ENCODE results near the gene PIGM. TPM values are rescaled to one million over a fixed set of nuclear protein-coding genes. Genes with fewer than 3 reads are reported as not detected.

The PIGM gene
- total RNA-seq, 1 donor from 2014 or later, result 2.1 TPM

- peaks cover 14% of the 10 kb centered on the region for H3K36me3 ChIP-seq (ENCODE audit: control insufficient read depth, insufficient read depth, low read length)
- TF ChIP-seq CTCF (IDR thresholded peaks at IDR 0.05; ENCODE audit: insufficient read depth, low read length, severe bottlenecking), result no peak
- H3K27me3 ChIP-seq (ENCODE audit: control insufficient read depth, insufficient read depth, low read length), result no peaks in the 10 kb centered on the region
- DNase-seq (ENCODE audit: low read depth) (no peak), FAIRE-seq (peak; percentile 7)
- H3K4me3 ChIP-seq (ENCODE audit: low read depth, low read length), result no peak overlapping the region
Observed at GRCh38 chr1:159983681-159984080, 48.1 kb downstream of the PIGM start.

GRCh38 chr1:159982280-159982679, 49.5 kb downstream of the PIGM start:
- DNase-seq (ENCODE audit: low read depth) (no peak), FAIRE-seq (no peak)
- H3K36me3 ChIP-seq (ENCODE audit: control insufficient read depth, insufficient read depth, low read length), result peaks cover 17% of the 10 kb centered on the region

GRCh38 chr1:159981351-159982055, 50.3 kb downstream of the PIGM start:
- TF ChIP-seq CTCF (IDR thresholded peaks at IDR 0.05; ENCODE audit: insufficient read depth, low read length, severe bottlenecking), result no peak
- DNase-seq (ENCODE audit: low read depth), result no peak
- Histone ChIP-seq H3K36me3 (ENCODE audit: control insufficient read depth, insufficient read depth, low read length) (peaks cover 18% of the 10 kb centered on the region), H3K4me3 (ENCODE audit: low read depth, low read length) (no peak overlapping the region), H3K27me3 (ENCODE audit: control insufficient read depth, insufficient read depth, low read length) (no peaks in the 10 kb centered on the region)
- no peak for FAIRE-seq

More at GRCh38 chr1:159982280-159982679, 49.5 kb downstream of the PIGM start:
- Histone ChIP-seq H3K4me3 (ENCODE audit: low read depth, low read length) (no peak overlapping the region), H3K27me3 (ENCODE audit: control insufficient read depth, insufficient read depth, low read length) (no peaks in the 10 kb centered on the region)
- no peak for TF ChIP-seq CTCF (IDR thresholded peaks at IDR 0.05; ENCODE audit: insufficient read depth, low read length, severe bottlenecking)

- no peak overlapping the region for H3K4me3 ChIP-seq (ENCODE audit: low read depth, low read length)
- TF ChIP-seq CTCF (IDR thresholded peaks at IDR 0.05; ENCODE audit: insufficient read depth, low read length, severe bottlenecking), result no peak
Observed at GRCh38 chr1:159980786-159981185, 51.0 kb downstream of the PIGM start.

GRCh38 chr1:159980076-159980475, 51.7 kb downstream of the PIGM start:
- TF ChIP-seq CTCF (IDR thresholded peaks at IDR 0.05; ENCODE audit: insufficient read depth, low read length, severe bottlenecking), result no peak
- DNase-seq (ENCODE audit: low read depth), result no peak
- FAIRE-seq, result no peak
- H3K4me3 ChIP-seq (ENCODE audit: low read depth, low read length), result no peak overlapping the region
- H3K36me3 ChIP-seq (ENCODE audit: control insufficient read depth, insufficient read depth, low read length), result peaks cover 18% of the 10 kb centered on the region
- no peaks in the 10 kb centered on the region for H3K27me3 ChIP-seq (ENCODE audit: control insufficient read depth, insufficient read depth, low read length)

More at GRCh38 chr1:159980786-159981185, 51.0 kb downstream of the PIGM start:
- FAIRE-seq, result no peak
- H3K27me3 ChIP-seq (ENCODE audit: control insufficient read depth, insufficient read depth, low read length), result no peaks in the 10 kb centered on the region
- no peak for DNase-seq (ENCODE audit: low read depth)
- peaks cover 18% of the 10 kb centered on the region for H3K36me3 ChIP-seq (ENCODE audit: control insufficient read depth, insufficient read depth, low read length)

- H3K27me3 ChIP-seq (ENCODE audit: control insufficient read depth, insufficient read depth, low read length), result no peaks in the 10 kb centered on the region
- FAIRE-seq (no peak), DNase-seq (ENCODE audit: low read depth) (no peak)
- no peak for TF ChIP-seq CTCF (IDR thresholded peaks at IDR 0.05; ENCODE audit: insufficient read depth, low read length, severe bottlenecking)
- no peak overlapping the region for H3K4me3 ChIP-seq (ENCODE audit: low read depth, low read length)
- peaks cover 21% of the 10 kb centered on the region for H3K36me3 ChIP-seq (ENCODE audit: control insufficient read depth, insufficient read depth, low read length)
Observed at GRCh38 chr1:159979257-159979656, 52.5 kb downstream of the PIGM start.
